WERI-Rb-1 (cell line): Measurements from ENCODE around the gene CTIF.

ENCODE experiments used
- DNase-seq: peaks from one replicate; pipeline ENCODE4 v3.0.0-alpha.2; 2020
- H3K27ac ChIP-seq: fragments of 250-450 bp; sonication (Bioruptor Pico); 2 replicates; pipeline ENCODE4 v1.5.1; 2020; ENCODE audit warnings: mild to moderate bottlenecking, moderate library complexity
- H3K27me3 ChIP-seq: fragments of 250-450 bp; sonication (Bioruptor Pico); 2 replicates; pipeline ENCODE4 v1.5.1; 2021; ENCODE audit warnings: mild to moderate bottlenecking, low read depth, moderate library complexity; ENCODE audit not compliant: insufficient read depth, severe bottlenecking
- H3K36me3 ChIP-seq: fragments of 250-450 bp; sonication (Bioruptor Pico); 2 replicates; pipeline ENCODE4 v1.5.1; 2020; ENCODE audit warnings: mild to moderate bottlenecking, moderate library complexity
- H3K4me3 ChIP-seq: 2 replicates; pipeline ENCODE4 v1.5.1; 2011; ENCODE audit warnings: low read depth, mild to moderate bottlenecking, control low read depth, low read length
- H3K9me3 ChIP-seq: fragments of 250-450 bp; sonication (Bioruptor Pico); 2 replicates; pipeline ENCODE4 v1.5.1; 2021; ENCODE audit warnings: mild to moderate bottlenecking, moderate library complexity; ENCODE audit not compliant: severe bottlenecking
- CTCF ChIP-seq: IDR thresholded peaks from 2 replicates; pipeline ENCODE4 v1.5.1; 2011; ENCODE audit warnings: low read depth, mild to moderate bottlenecking, control low read depth, inconsistent platforms, low read length

The CTIF gene

GRCh38 chr18:48816554-48816953, 277.7 kb downstream of the CTIF start:
- TF ChIP-seq CTCF, result no peak
- DNase-seq, result no peak
- Histone ChIP-seq H3K27me3 (no peaks in the 10 kb centered on the region), H3K36me3 (peaks cover 9% of the 10 kb centered on the region), H3K9me3 (no peaks in the 10 kb centered on the region), H3K27ac (no peak overlapping the region), H3K4me3 (no peak overlapping the region)

- peak; percentile 20 for DNase-seq
- Histone ChIP-seq H3K36me3 (peaks cover 9% of the 10 kb centered on the region), H3K9me3 (no peaks in the 10 kb centered on the region), H3K4me3 (no peak overlapping the region), H3K27ac (no peak overlapping the region), H3K27me3 (no peaks in the 10 kb centered on the region)
- TF ChIP-seq CTCF, result no peak
Measured at GRCh38 chr18:48817021-48817461, 278.2 kb downstream of the CTIF start.

- H3K27ac ChIP-seq, result no peak overlapping the region
Measured at GRCh38 chr18:48818329-48819254, 279.8 kb downstream of the CTIF start.

GRCh38 chr18:48819276-48819675, 280.4 kb downstream of the CTIF start:
- TF ChIP-seq CTCF, result no peak
- H3K36me3 ChIP-seq, result peaks cover 9% of the 10 kb centered on the region
- H3K9me3 ChIP-seq, result no peaks in the 10 kb centered on the region
- H3K27me3 ChIP-seq, result no peaks in the 10 kb centered on the region
- no peak overlapping the region for H3K4me3 ChIP-seq
- H3K27ac ChIP-seq, result no peak overlapping the region
- no peak for DNase-seq

More at GRCh38 chr18:48818329-48819254, 279.8 kb downstream of the CTIF start:
- no peak for TF ChIP-seq CTCF
- H3K9me3 ChIP-seq, result no peaks in the 10 kb centered on the region
- H3K36me3 ChIP-seq, result peaks cover 9% of the 10 kb centered on the region
- H3K4me3 ChIP-seq, result no peak overlapping the region
- peak; percentile 5 for DNase-seq
- no peaks in the 10 kb centered on the region for H3K27me3 ChIP-seq

- Histone ChIP-seq H3K27me3 (no peaks in the 10 kb centered on the region), H3K36me3 (peaks cover 9% of the 10 kb centered on the region), H3K4me3 (no peak overlapping the region), H3K9me3 (no peaks in the 10 kb centered on the region), H3K27ac (no peak overlapping the region)
- no peak for TF ChIP-seq CTCF
- peak; percentile 3 for DNase-seq
Measured at GRCh38 chr18:48819781-48820482, 281.1 kb downstream of the CTIF start.
